Measurements from ENCODE around the gene RAB3IL1. TPM values are rescaled to one million over a fixed set of nuclear protein-coding genes. Genes with fewer than 3 reads are reported as not detected.

Gene RAB3IL1
- total and polyA plus RNA-seq, 5 donors = 9.7 to 18.9 (median 12.5) TPM

DNA sequence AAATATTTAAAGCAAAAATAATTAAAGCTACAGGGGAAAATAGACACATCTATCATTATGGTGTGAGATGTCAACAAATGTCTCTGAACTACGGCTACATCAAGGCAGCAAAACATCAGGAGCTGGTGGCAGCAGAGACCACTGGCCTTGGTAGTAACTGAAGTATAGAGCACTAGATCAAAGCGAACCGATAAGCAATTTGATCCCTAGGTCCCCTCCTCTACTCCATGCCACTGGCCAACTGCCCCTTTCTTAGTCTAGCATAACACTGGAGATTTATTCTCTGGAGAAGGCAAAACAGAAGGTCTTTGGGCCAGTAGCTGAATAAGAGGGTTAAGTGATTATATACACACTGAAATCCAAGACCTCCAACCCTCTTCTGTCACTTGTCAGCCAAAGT is 13.6 kb upstream of the RAB3IL1 start:
- H3K9me3 ChIP-seq (ENCODE audit: control insufficient read depth, low read length) = no peaks in the 10 kb centered on the region
- DNase-seq = no peak
- WGBS = 90% methylated on average over 3 of the region's 3 CpGs
- H3K27me3 ChIP-seq (ENCODE audit: control insufficient read depth, insufficient read depth) = no peaks in the 10 kb centered on the region
- H3K4me1 ChIP-seq (ENCODE audit: control insufficient read depth, insufficient read depth, low read length) = no peaks in the 10 kb centered on the region
- ATAC-seq = no peak
- H3K27ac ChIP-seq (ENCODE audit: low read length) = no peak overlapping the region
- H3K4me3 ChIP-seq (ENCODE audit: low read length) = no peak overlapping the region
- intact Hi-C loops (cut with DNase I) = no loop called here

DNA sequence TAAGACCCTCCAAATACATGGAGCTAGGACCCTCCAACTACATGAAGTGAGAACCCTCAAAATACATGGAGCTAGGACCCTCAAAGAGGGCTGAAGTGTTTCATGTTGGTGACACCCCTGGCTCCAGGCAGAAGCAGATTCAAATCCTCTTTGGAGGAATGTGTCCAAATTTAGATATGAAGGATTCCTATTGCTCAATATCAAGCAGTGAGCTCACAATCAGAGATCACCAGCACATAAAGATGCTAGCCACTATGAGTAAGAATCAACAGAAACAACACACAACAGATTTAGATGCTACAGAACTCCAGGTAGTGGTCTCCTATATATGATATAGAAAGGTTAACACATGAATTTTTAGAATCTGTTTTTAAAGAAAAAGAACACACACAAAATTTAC is 11.2 kb upstream of the RAB3IL1 start:
- no peaks in the 10 kb centered on the region for H3K27me3 ChIP-seq (ENCODE audit: control insufficient read depth, insufficient read depth)
- H3K4me3 ChIP-seq (ENCODE audit: low read length) = no peak overlapping the region
- no peak for ATAC-seq
- H3K27ac ChIP-seq (ENCODE audit: low read length) = no peak overlapping the region
- no peak for DNase-seq
- intact Hi-C loops (cut with DNase I) = no loop called here
- H3K4me1 ChIP-seq (ENCODE audit: control insufficient read depth, insufficient read depth, low read length) = no peaks in the 10 kb centered on the region
- H3K9me3 ChIP-seq (ENCODE audit: control insufficient read depth, low read length) = no peaks in the 10 kb centered on the region

DNA sequence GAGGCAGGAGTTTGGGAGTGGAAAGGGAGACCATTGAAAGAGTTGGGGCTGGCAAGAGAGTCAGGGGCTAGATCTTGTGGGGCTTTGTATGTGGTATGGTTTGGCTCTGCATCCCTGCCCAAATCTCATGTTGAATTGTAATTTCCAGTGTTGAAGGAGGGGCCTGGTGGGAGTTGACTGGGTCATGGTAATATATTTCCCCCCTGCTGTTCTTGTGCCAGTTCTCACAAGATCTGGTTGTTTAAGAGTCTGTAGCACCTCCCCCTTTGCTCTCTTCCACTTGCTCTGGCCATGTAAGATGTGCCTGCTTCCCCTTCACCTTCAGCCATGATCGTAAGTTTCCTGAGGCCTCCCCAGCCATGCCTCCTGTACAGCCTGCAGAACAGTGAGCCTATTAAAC is 10.1 kb upstream of the RAB3IL1 start:
- 93% methylated on average over 1 of the region's 1 CpG for WGBS
- H3K27me3 ChIP-seq (ENCODE audit: control insufficient read depth, insufficient read depth) = no peaks in the 10 kb centered on the region
- H3K4me1 ChIP-seq (ENCODE audit: control insufficient read depth, insufficient read depth, low read length) = peaks cover 7% of the 10 kb centered on the region
- DNase-seq (no peak), ATAC-seq (no peak)
- intact Hi-C loops (cut with DNase I) = no loop called here
- H3K9me3 ChIP-seq (ENCODE audit: control insufficient read depth, low read length) = no peaks in the 10 kb centered on the region
- no peak overlapping the region for H3K4me3 ChIP-seq (ENCODE audit: low read length)
- no peak overlapping the region for H3K27ac ChIP-seq (ENCODE audit: low read length)

GRCh38 chr11:61926235-61926634 is 8.9 kb upstream of the RAB3IL1 start:
- H3K4me3 ChIP-seq (ENCODE audit: low read length) = no peak overlapping the region
- DNase-seq (no peak), ATAC-seq (no peak)
- H3K27me3 ChIP-seq (ENCODE audit: control insufficient read depth, insufficient read depth) = no peaks in the 10 kb centered on the region
- intact Hi-C loops (cut with DNase I) = no loop called here
- 90% methylated on average over 3 of the region's 3 CpGs for WGBS
- H3K27ac ChIP-seq (ENCODE audit: low read length) = no peak overlapping the region
- H3K4me1 ChIP-seq (ENCODE audit: control insufficient read depth, insufficient read depth, low read length) = peaks cover 7% of the 10 kb centered on the region
- no peaks in the 10 kb centered on the region for H3K9me3 ChIP-seq (ENCODE audit: control insufficient read depth, low read length)

- DNase-seq = no peak
- intact Hi-C loops (cut with DNase I) = no loop called here
- no peak overlapping the region for H3K27ac ChIP-seq (ENCODE audit: low read length)
- no peak for ATAC-seq
- H3K27me3 ChIP-seq (ENCODE audit: control insufficient read depth, insufficient read depth) = no peaks in the 10 kb centered on the region
- H3K4me3 ChIP-seq (ENCODE audit: low read length) = no peak overlapping the region
- no peaks in the 10 kb centered on the region for H3K9me3 ChIP-seq (ENCODE audit: control insufficient read depth, low read length)
- 90% methylated on average over 2 of the region's 2 CpGs for WGBS
- peaks cover 7% of the 10 kb centered on the region for H3K4me1 ChIP-seq (ENCODE audit: control insufficient read depth, insufficient read depth, low read length)
Measured at GRCh38 chr11:61925736-61926135, 8.4 kb upstream of the RAB3IL1 start.

DNA sequence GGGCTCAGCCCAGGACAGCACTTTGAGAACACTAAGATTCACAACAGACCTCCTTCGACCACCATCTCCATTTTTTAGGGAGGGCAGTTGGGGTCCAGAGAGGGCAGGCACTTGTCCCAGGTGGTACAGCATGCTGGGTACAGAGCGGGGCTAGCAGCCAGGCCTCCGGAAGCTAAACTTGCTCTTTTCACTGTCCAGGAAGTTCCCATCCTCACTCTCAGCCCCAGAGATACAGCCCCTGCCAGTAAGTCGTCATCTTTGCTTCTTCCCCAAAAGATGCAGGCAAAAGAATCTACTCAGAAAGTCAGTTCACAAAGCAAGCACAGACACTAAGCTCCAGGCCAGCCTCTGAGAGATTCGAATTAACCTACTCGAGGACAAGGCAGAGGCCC is 6.7 kb upstream of the RAB3IL1 start:
- Histone ChIP-seq H3K9me3 (ENCODE audit: control insufficient read depth, low read length) (no peaks in the 10 kb centered on the region), H3K27me3 (ENCODE audit: control insufficient read depth, insufficient read depth) (no peaks in the 10 kb centered on the region), H3K27ac (ENCODE audit: low read length) (peak overlapping the region; percentile 86), H3K4me3 (ENCODE audit: low read length) (no peak overlapping the region), H3K4me1 (ENCODE audit: control insufficient read depth, insufficient read depth, low read length) (peaks cover 10% of the 10 kb centered on the region)
- intact Hi-C loops (cut with DNase I) = no loop called here
- 43% methylated on average over 6 of the region's 6 CpGs for WGBS
- DNase-seq (no peak), ATAC-seq (no peak)

- no peak overlapping the region for H3K4me3 ChIP-seq (ENCODE audit: low read length)
- intact Hi-C loops (cut with DNase I) = no loop called here
- ATAC-seq (peak; percentile 80 to 81), DNase-seq (peak; percentile 72 to 92 (median 89))
- no peaks in the 10 kb centered on the region for H3K27me3 ChIP-seq (ENCODE audit: control insufficient read depth, insufficient read depth)
- peaks cover 10% of the 10 kb centered on the region for H3K4me1 ChIP-seq (ENCODE audit: control insufficient read depth, insufficient read depth, low read length)
- no peaks in the 10 kb centered on the region for H3K9me3 ChIP-seq (ENCODE audit: control insufficient read depth, low read length)
- peak overlapping the region; percentile 86 for H3K27ac ChIP-seq (ENCODE audit: low read length)
- 29% methylated on average over 18 of the region's 18 CpGs for WGBS
Measured at GRCh38 chr11:61923166-61924063, 6.0 kb upstream of the RAB3IL1 start.

- WGBS = 19% methylated on average over 6 of the region's 6 CpGs
- Histone ChIP-seq H3K4me1 (ENCODE audit: control insufficient read depth, insufficient read depth, low read length) (peaks cover 13% of the 10 kb centered on the region), H3K4me3 (ENCODE audit: low read length) (no peak overlapping the region), H3K9me3 (ENCODE audit: control insufficient read depth, low read length) (no peaks in the 10 kb centered on the region), H3K27me3 (ENCODE audit: control insufficient read depth, insufficient read depth) (no peaks in the 10 kb centered on the region), H3K27ac (ENCODE audit: low read length) (peak overlapping the region; percentile 86)
- DNase-seq = peak; percentile 90 to 95 (median 94)
- ATAC-seq = peak; percentile 81 to 88
- intact Hi-C loops (cut with DNase I) = no loop called here
Measured at GRCh38 chr11:61922539-61922938, 5.2 kb upstream of the RAB3IL1 start.

DNA sequence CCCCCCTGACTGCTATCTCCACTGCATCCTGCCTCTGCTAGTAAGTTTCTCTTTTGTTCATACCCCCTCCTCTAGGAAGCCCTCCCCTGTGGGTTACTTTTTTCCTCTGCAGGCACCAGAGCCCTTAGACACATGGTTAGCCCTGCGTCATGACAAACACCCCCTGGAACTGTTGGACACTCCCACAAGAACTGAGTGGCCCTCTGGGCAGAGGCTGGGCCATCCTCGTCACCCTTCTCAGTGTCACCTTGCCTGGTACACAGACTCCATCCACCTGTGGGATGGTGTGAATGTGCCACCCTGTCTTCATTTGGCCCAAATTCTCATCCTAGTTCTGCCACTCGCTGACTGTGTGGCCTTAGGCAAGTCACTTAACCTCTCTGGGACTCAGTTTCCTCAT is 4.1 kb upstream of the RAB3IL1 start:
- ATAC-seq (no peak), DNase-seq (no peak)
- peaks cover 13% of the 10 kb centered on the region for H3K4me1 ChIP-seq (ENCODE audit: control insufficient read depth, insufficient read depth, low read length)
- intact Hi-C loops (cut with DNase I) = no loop called here
- no peak overlapping the region for H3K27ac ChIP-seq (ENCODE audit: low read length)
- no peaks in the 10 kb centered on the region for H3K9me3 ChIP-seq (ENCODE audit: control insufficient read depth, low read length)
- WGBS = 92% methylated on average over 3 of the region's 3 CpGs
- no peak overlapping the region for H3K4me3 ChIP-seq (ENCODE audit: low read length)
- H3K27me3 ChIP-seq (ENCODE audit: control insufficient read depth, insufficient read depth) = no peaks in the 10 kb centered on the region

DNA sequence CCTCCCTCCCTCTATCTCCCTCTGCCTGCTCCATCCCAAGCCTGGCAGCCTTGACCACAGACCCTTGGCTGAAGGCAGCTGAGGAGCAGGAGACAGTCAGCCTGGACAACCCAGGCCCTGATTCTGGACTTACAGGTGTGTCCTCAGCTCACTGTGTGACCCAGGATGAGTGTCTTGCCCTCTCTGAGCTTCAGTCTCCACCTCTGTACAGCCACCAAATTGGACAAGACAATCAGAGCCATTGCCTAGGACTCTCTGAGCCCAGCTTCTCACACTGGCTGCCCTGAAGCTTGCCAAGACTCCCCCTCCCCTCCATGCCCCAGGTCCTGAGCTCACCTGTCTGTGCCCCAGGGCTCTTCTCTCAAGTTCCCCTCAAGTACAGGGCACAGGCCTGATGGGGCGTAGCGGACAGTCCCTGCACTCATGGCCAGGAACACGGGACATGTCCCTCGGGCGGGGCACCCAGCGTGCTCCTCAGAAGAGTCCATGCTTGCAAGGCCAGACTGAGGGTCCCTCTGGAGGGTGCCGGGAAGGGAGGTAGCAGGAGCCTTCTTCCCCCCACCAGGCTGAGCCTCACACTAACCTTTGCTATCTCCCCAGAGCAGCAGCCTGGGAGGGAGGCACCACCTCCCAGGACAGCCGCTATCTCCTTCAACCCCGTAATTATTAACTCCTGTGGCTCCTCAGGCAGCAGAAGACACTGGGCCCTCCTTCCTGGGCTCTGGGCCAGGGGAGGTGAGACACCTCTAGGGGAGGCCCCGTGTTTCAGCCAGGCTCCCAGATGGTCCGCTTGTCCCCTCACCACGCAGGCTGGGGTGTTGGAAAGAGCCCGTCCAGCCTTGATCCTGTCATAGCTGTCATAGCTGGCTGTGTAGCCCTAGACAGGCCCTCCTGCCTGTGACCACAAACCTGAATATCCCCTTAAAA is 2.6 kb upstream of the RAB3IL1 start:
- peak in 2 of 3 donors; percentile 48 to 63 for DNase-seq
- intact Hi-C loops (cut with DNase I) = no loop called here

More for the DNA sequence above, 2.6 kb upstream of the RAB3IL1 start:
- no peaks in the 10 kb centered on the region for H3K27me3 ChIP-seq (ENCODE audit: control insufficient read depth, insufficient read depth)
- no peak overlapping the region for H3K4me3 ChIP-seq (ENCODE audit: low read length)
- 75% methylated on average over 13 of the region's 13 CpGs for WGBS
- peak overlapping the region; percentile 32 for H3K27ac ChIP-seq (ENCODE audit: low read length)
- H3K9me3 ChIP-seq (ENCODE audit: control insufficient read depth, low read length) = no peaks in the 10 kb centered on the region
- no peak for ATAC-seq
- peaks cover 13% of the 10 kb centered on the region for H3K4me1 ChIP-seq (ENCODE audit: control insufficient read depth, insufficient read depth, low read length)
